ENCODE measurements around the gene PTPRM.

Gene PTPRM

GRCh38 chr18:8368512-8369217 is 801.5 kb downstream of the PTPRM start:
- DNase-seq (ENCODE audit: low read depth, low spot score): peak; percentile 14
- no peak for TF ChIP-seq CTCF (IDR thresholded peaks at IDR 0.05; ENCODE audit: low read depth, low read length)
- in situ Hi-C loops (cut with HindIII; ENCODE audit: low sequenced_read_pairs): no loop called here
- H3K4me3 ChIP-seq (ENCODE audit: low read depth, low read length): no peak overlapping the region

DNA sequence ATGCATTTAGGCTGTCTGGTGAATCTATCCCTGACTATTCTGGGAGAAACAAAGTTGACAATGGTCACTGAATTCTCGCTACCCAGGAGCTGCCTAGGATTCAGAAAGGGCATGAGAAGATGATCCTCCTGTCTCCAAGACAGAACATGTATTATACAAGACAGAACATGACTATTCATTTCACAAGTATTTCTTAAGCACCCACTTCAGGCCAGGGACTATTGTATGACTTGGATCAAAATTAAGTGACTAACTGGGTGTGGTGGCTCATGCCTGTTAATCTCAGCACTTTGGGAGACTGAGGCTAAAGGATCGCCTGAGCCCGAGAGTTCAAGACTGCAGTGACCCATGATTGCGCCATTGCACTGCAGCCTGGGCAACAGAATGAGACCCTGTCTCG is 806.4 kb downstream of the PTPRM start:
- no peak overlapping the region for H3K4me3 ChIP-seq (ENCODE audit: low read depth, low read length)
- in situ Hi-C loops (cut with HindIII; ENCODE audit: low sequenced_read_pairs): no loop called here
- TF ChIP-seq CTCF (IDR thresholded peaks at IDR 0.05; ENCODE audit: low read depth, low read length): no peak
- no peak for DNase-seq (ENCODE audit: low read depth, low spot score)

DNA sequence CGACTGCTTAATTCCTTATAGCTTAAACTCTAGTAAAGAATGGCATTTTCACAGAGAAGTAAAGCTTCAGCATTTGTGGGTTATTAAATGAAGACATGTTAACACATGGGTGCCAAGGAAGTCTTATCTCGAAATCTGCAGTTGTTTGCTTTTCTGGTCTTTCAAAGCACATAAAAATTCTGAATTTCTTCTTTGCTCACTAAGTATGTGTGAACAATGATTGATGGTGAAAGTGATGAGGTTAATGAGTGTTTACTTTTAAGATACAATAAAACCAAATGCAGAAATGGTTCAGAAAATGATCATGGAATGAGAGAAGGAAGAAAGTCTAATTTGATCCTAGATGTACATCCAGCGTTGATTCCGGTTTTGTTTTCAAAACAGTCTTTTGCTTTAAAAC is 807.6 kb downstream of the PTPRM start:
- no peak overlapping the region for H3K4me3 ChIP-seq (ENCODE audit: low read depth, low read length)
- in situ Hi-C loops (cut with HindIII; ENCODE audit: low sequenced_read_pairs): no loop called here
- DNase-seq (ENCODE audit: low read depth, low spot score): no peak
- TF ChIP-seq CTCF (IDR thresholded peaks at IDR 0.05; ENCODE audit: low read depth, low read length): no peak

DNA sequence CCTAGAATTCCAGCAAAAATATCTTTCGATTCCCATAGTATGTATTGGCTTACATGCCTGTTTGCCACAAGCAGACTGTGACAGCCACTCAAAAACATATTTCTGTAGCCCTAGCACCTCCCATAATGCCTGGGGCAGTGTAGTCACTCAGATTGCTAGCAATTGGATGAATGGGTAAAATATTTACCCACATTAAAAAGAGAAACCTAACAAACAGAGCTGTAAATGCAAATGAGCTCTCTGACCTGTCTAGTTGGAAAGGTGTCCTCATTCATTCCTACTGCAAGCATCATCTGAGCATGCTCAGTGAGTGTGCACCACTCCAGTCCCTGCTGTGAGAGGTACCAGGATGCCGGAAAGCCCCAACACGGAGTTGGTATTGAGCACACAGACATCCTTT is 808.1 kb downstream of the PTPRM start:
- no peak overlapping the region for H3K4me3 ChIP-seq (ENCODE audit: low read depth, low read length)
- no peak for DNase-seq (ENCODE audit: low read depth, low spot score)
- no peak for TF ChIP-seq CTCF (IDR thresholded peaks at IDR 0.05; ENCODE audit: low read depth, low read length)
- in situ Hi-C loops (cut with HindIII; ENCODE audit: low sequenced_read_pairs): no loop called here

DNA sequence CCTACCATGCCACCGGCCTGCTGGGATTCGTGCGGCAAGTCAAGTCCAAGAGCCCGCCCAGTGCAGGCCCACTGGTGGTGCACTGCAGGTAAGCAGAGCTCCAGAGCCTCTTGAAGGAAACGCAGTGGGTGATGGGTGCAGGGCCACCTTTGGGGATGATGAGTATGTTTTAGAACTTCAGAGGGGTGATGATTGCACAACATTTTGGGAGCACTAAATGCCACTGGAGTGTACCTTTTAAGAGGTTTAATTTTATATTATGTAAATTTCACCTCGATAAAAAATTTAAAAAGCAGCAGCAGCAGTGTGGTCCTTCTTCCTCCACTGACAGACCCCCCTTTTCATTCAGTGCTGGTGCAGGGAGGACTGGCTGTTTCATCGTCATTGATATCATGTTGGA is 809.0 kb downstream of the PTPRM start:
- TF ChIP-seq CTCF (IDR thresholded peaks at IDR 0.05; ENCODE audit: low read depth, low read length): no peak
- no peak for DNase-seq (ENCODE audit: low read depth, low spot score)
- H3K4me3 ChIP-seq (ENCODE audit: low read depth, low read length): no peak overlapping the region
- in situ Hi-C loops (cut with HindIII; ENCODE audit: low sequenced_read_pairs): no loop called here

GRCh38 chr18:8379187-8379941 is 812.2 kb downstream of the PTPRM start:
- TF ChIP-seq CTCF (IDR thresholded peaks at IDR 0.05; ENCODE audit: low read depth, low read length): no peak
- no peak overlapping the region for H3K4me3 ChIP-seq (ENCODE audit: low read depth, low read length)
- in situ Hi-C loops (cut with HindIII; ENCODE audit: low sequenced_read_pairs): no loop called here
- no peak for DNase-seq (ENCODE audit: low read depth, low spot score)
